DND-41 (cell line): ENCODE results near the gene SCUBE1.

Source experiments
- ATAC-seq: fragments of 200-7000 bp; cut with Tn5 transposase; 3 replicates; pipeline ENCODE4 v1.9.1; 2021; ENCODE audit warnings: low read depth; ENCODE audit not compliant: insufficient read depth
- DNase-seq: peaks from one replicate; pipeline ENCODE4 v3.0.0-alpha.2; 2020
- H2AFZ ChIP-seq: 2 replicates; pipeline ENCODE4 v1.6.0; 2012; ENCODE audit warnings: low read depth, low read length
- H3K27ac ChIP-seq: 2 replicates; pipeline ENCODE4 v1.5.1; 2012; ENCODE audit warnings: low read length, inconsistent platforms
- H3K27me3 ChIP-seq: fragments of 200-600 bp; sonication (generic); 2 replicates; pipeline ENCODE4 v1.6.0; 2012; ENCODE audit warnings: low read length, mild to moderate bottlenecking, inconsistent platforms; ENCODE audit not compliant: insufficient read depth, poor library complexity
- H3K36me3 ChIP-seq: 2 replicates; pipeline ENCODE4 v1.5.1; 2012; ENCODE audit warnings: low read length, inconsistent platforms; ENCODE audit not compliant: insufficient read depth
- H3K4me1 ChIP-seq: 2 replicates; pipeline ENCODE4 v1.5.1; 2012; ENCODE audit warnings: mild to moderate bottlenecking, low read length; ENCODE audit not compliant: insufficient read depth
- H3K4me2 ChIP-seq: 2 replicates; pipeline ENCODE4 v1.6.0; 2012; ENCODE audit warnings: mild to moderate bottlenecking, moderate library complexity, low read length, inconsistent platforms; ENCODE audit not compliant: insufficient read depth
- H3K4me3 ChIP-seq, 2 experiments: fragments of 200-600 bp in 1 of 2; shearing (Covaris generic) in 1 of 2; 2 replicates each; pipeline ENCODE4 v1.5.1; 2012 to 2016; ENCODE audit warnings: inconsistent platforms in 2 of 2, low read length in 2 of 2, mild to moderate bottlenecking in 2 of 2, low read depth in 1 of 2, moderate library complexity in 1 of 2
- H3K79me2 ChIP-seq: 2 replicates; pipeline ENCODE4 v1.6.0; 2012; ENCODE audit warnings: low read length, inconsistent platforms; ENCODE audit not compliant: insufficient read depth
- H3K9ac ChIP-seq: 2 replicates; pipeline ENCODE4 v1.6.0; 2012; ENCODE audit warnings: low read depth, mild to moderate bottlenecking, inconsistent platforms, low read length, moderate library complexity
- H3K9me3 ChIP-seq: 2 replicates; pipeline ENCODE4 v1.5.1; 2012; ENCODE audit warnings: low read length, moderate library complexity, mild to moderate bottlenecking, inconsistent platforms; ENCODE audit not compliant: insufficient read depth, severe bottlenecking
- H4K20me1 ChIP-seq: 2 replicates; pipeline ENCODE4 v1.6.0; 2012; ENCODE audit warnings: low read length; ENCODE audit not compliant: insufficient read depth
- CTCF ChIP-seq: IDR thresholded peaks from 2 replicates; pipeline ENCODE4 v1.5.1; 2012; ENCODE audit warnings: borderline replicate concordance, low read length, moderate library complexity, mild to moderate bottlenecking; ENCODE audit not compliant: poor library complexity, severe bottlenecking; ENCODE audit errors: extremely low read depth
- EZH2 ChIP-seq: IDR thresholded peaks from 3 replicates; pipeline ENCODE4 v1.6.1; 2012; ENCODE audit warnings: borderline replicate concordance, low read depth, mild to moderate bottlenecking, moderate library complexity, low read length, inconsistent platforms; ENCODE audit not compliant: severe bottlenecking

The SCUBE1 gene

GRCh38 chr22:43269646-43270045, 73.5 kb downstream of the SCUBE1 start:
- Histone ChIP-seq H3K4me1 (peaks cover 9% of the 10 kb centered on the region), H3K27ac (no peak overlapping the region), H2AFZ (no peak overlapping the region), H3K4me2 (no peak overlapping the region), H3K9ac (no peak overlapping the region), H4K20me1 (no peaks in the 10 kb centered on the region; the same call in 1 of the 2 replicates), H3K36me3 (no peaks in the 10 kb centered on the region), H3K79me2 (no peaks in the 10 kb centered on the region), H3K27me3 (no peaks in the 10 kb centered on the region), H3K9me3 (no peaks in the 10 kb centered on the region), H3K4me3 (no peak overlapping the region)
- no peak for DNase-seq
- no peak for ATAC-seq
- TF ChIP-seq CTCF (no peak), EZH2 (no peak)

DNA sequence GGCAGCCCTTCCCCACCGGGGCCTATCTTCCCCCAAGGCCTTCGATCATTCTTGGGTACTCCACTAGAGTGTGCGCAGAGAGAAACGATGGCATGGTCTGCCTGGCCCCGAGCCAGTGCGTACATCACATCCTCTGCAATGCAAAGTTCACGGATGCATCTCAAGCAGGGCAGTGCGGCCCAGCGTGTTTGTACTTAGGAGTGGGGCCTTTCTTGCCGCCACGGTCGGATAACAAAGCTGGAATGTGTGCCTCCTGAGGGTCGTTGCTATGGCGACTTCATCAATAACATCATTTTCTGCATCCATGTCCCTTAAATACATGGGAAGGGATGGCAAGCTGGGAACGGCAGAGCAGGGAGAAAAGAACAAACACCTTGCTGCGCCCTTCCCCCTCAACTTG, 73.9 kb downstream of the SCUBE1 start:
- H3K27me3 ChIP-seq = no peaks in the 10 kb centered on the region
- H3K27ac ChIP-seq = no peak overlapping the region
- no peak overlapping the region for H3K4me3 ChIP-seq
- no peaks in the 10 kb centered on the region for H3K9me3 ChIP-seq
- peaks cover 13% of the 10 kb centered on the region for H3K4me1 ChIP-seq
- no peak for DNase-seq
- H3K36me3 ChIP-seq = no peaks in the 10 kb centered on the region
- H3K79me2 ChIP-seq = no peaks in the 10 kb centered on the region
- no peak overlapping the region for H3K9ac ChIP-seq
- no peak overlapping the region for H2AFZ ChIP-seq
- no peaks in the 10 kb centered on the region; the same call in 1 of the 2 replicates for H4K20me1 ChIP-seq
- H3K4me2 ChIP-seq = no peak overlapping the region
- TF ChIP-seq CTCF (no peak), EZH2 (no peak)
- ATAC-seq = no peak

DNA sequence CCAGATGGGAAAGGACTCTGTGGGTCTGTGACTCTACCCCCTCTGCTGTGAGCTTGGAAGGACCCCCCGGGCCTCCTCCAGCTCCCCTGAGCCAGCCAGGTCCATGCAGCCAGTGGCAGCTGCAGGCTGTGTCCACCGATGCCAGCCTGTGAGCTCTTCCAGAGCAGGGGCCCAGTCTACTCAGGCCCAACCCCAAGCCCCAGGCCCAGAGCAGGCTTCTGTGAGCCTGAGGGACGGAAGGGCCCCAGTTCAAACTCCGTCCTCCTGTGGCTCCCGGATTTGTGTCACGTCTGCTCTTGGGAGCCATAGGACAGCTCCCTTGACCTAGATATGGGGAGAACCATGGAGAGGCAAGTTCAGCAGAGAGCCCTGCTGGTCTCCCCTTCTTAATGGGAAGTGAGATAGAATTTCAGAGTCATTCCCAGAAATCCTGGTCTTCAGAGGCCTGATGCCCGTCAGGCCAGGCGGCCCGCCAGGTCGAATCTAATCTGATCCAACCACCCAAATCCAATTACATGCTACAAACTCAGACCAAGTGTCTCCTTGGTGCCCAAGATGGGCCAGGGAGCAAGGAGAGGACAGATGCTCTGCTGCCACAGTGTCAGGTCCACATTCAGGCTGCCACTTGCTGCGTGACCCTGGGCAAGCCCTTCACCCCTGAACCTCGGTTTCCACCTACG, 75.1 kb downstream of the SCUBE1 start:
- Histone ChIP-seq H3K9ac (no peak overlapping the region), H4K20me1 (no peaks in the 10 kb centered on the region; the same call in 1 of the 2 replicates), H2AFZ (no peak overlapping the region), H3K4me2 (no peak overlapping the region), H3K4me3 (no peak overlapping the region), H3K79me2 (no peaks in the 10 kb centered on the region), H3K27me3 (no peaks in the 10 kb centered on the region), H3K9me3 (no peaks in the 10 kb centered on the region), H3K4me1 (peaks cover 24% of the 10 kb centered on the region), H3K27ac (no peak overlapping the region), H3K36me3 (no peaks in the 10 kb centered on the region)
- DNase-seq (no peak), ATAC-seq (no peak)
- no peak for TF ChIP-seq EZH2
- no peak for TF ChIP-seq CTCF
